H1 (cell line): ENCODE results near the gene F5. TPM values are rescaled to one million over a fixed set of nuclear protein-coding genes. Genes with fewer than 3 reads are reported as not detected.
A peak's percentile ranks its signal among the peaks of the same experiment; 100 is the strongest.

Source experiments
- CTCF ChIA-PET: fragments of 300-600 bp; sonication (Branson Sonifier 250); formaldehyde crosslinking; loops from one replicate; lab custom pipeline; 2021; ENCODE audit not compliant: partially characterized antibody; lab: Charles Lee
- POLR2A ChIA-PET: fragments of 300-600 bp; sonication (Branson Sonifier 250); formaldehyde crosslinking; loops from one replicate; lab custom pipeline; 2021; ENCODE audit warnings: inconsistent platforms; ENCODE audit not compliant: partially characterized antibody; lab: Charles Lee
- DNase-seq, 2 experiments: peaks; one replicate each; pipeline versions ENCODE4 v3.0.0 to v3.0.0-alpha.2; 2010 to 2022; ENCODE audit warnings: low spot score in 2 of 2, low read depth in 1 of 2, mixed read lengths in 1 of 2
- FAIRE-seq: peaks from 2 replicates; lab custom pipeline; 2011; peaks lifted over from hg19 to GRCh38; lab: Jason Lieb, UNC
- H2AFZ ChIP-seq: 2 replicates; pipeline ENCODE4 v1.8.1; 2012; ENCODE audit warnings: low read length, inconsistent platforms
- H2AK5ac ChIP-seq: 2 replicates; pipeline ENCODE4 v1.6.1; 2013; ENCODE audit warnings: low read depth, low read length
- H2BK120ac ChIP-seq: replicated peaks from 2 replicates; pipeline ENCODE3; 2013; ENCODE audit warnings: low read depth, low read length, inconsistent platforms
- H2BK12ac ChIP-seq: 2 replicates; pipeline ENCODE4 v1.6.1; 2013; ENCODE audit warnings: low read depth, low read length
- H2BK15ac ChIP-seq: 2 replicates; pipeline ENCODE4 v1.6.1; 2013; ENCODE audit warnings: low read length
- H2BK20ac ChIP-seq: 2 replicates; pipeline ENCODE4 v1.6.1; 2013; ENCODE audit warnings: low read length
- H2BK5ac ChIP-seq: 2 replicates; pipeline ENCODE4 v1.6.1; 2013; ENCODE audit warnings: low read depth, low read length
- H3K14ac ChIP-seq: 2 replicates; pipeline ENCODE4 v1.6.1; 2013; ENCODE audit warnings: inconsistent platforms; ENCODE audit not compliant: insufficient read length
- H3K18ac ChIP-seq: 2 replicates; pipeline ENCODE4 v1.6.1; 2013; ENCODE audit warnings: low read length; ENCODE audit errors: extremely low read depth
- H3K23ac ChIP-seq: 2 replicates; pipeline ENCODE4 v1.6.1; 2013; ENCODE audit warnings: inconsistent platforms; ENCODE audit not compliant: insufficient read length
- H3K23me2 ChIP-seq: 2 replicates; pipeline ENCODE4 v1.6.1; 2013; ENCODE audit warnings: low read depth, low read length
- H3K27ac ChIP-seq: 2 replicates; pipeline ENCODE4 v1.6.1; 2011; ENCODE audit warnings: low read depth, low read length, inconsistent platforms
- H3K27me3 ChIP-seq, 4 experiments: replicated peaks in 1 of 4; 1 replicate in 1 of 4; 2 replicates in 3 of 4; pipeline versions ENCODE4 v1.6.1 to v1.8.1; 2011 to 2013; ENCODE audit warnings: low read length in 3 of 4, mild to moderate bottlenecking in 3 of 4, inconsistent platforms in 2 of 4, mixed read lengths in 2 of 4, moderate library complexity in 1 of 4; ENCODE audit not compliant: control insufficient read depth in 3 of 4, insufficient read depth in 3 of 4; ENCODE audit errors: extremely low read depth in 1 of 4
- H3K36me3 ChIP-seq, 4 experiments: 2 replicates each; pipeline versions ENCODE4 v1.6.1 to v1.8.1; 2011 to 2013; ENCODE audit warnings: mild to moderate bottlenecking in 4 of 4, low read length in 3 of 4, moderate library complexity in 2 of 4, control low read depth in 1 of 4, inconsistent platforms in 1 of 4; ENCODE audit not compliant: insufficient read depth in 4 of 4, control insufficient read depth in 2 of 4
- H3K4ac ChIP-seq: replicated peaks from 2 replicates; pipeline ENCODE3; 2013; ENCODE audit warnings: low read length, low read depth, mixed read lengths, inconsistent platforms; ENCODE audit not compliant: insufficient read length
- H3K4me1 ChIP-seq, 4 experiments: replicated peaks in 1 of 4; 1 replicate in 1 of 4; 2 replicates in 3 of 4; pipeline versions ENCODE4 v1.6.1 to v1.8.1; 2011 to 2013; ENCODE audit warnings: low read length in 3 of 4, inconsistent platforms in 2 of 4, mixed read lengths in 1 of 4; ENCODE audit not compliant: insufficient read depth in 4 of 4, control insufficient read depth in 3 of 4
- H3K4me2 ChIP-seq, 2 experiments: 2 replicates each; pipeline versions ENCODE4 v1.6.1 to v1.8.1; 2011 to 2013; ENCODE audit warnings: low read depth in 2 of 2, low read length in 2 of 2, control low read depth in 1 of 2, inconsistent platforms in 1 of 2, mild to moderate bottlenecking in 1 of 2; ENCODE audit not compliant: insufficient read depth in 1 of 2
- H3K4me3 ChIP-seq, 4 experiments: fragments of 200-600, 300-600 bp in 1 of 4; sonication (generic), shearing (Covaris generic), sonication (Bioruptor Twin) in 1 of 4; 2 replicates each; pipeline versions ENCODE4 v1.5.1 to v1.8.1; 2011 to 2016; ENCODE audit warnings: low read length in 4 of 4, low read depth in 3 of 4, control low read depth in 2 of 4, inconsistent platforms in 2 of 4, mild to moderate bottlenecking in 2 of 4, mixed read lengths in 1 of 4, moderate library complexity in 1 of 4; ENCODE audit not compliant: insufficient read depth in 2 of 4; ENCODE audit errors: extremely low read depth in 1 of 4
- H3K56ac ChIP-seq: replicated peaks from 2 replicates; pipeline ENCODE3; 2013; ENCODE audit warnings: low read depth, mild to moderate bottlenecking, mixed read lengths, low read length, inconsistent platforms; ENCODE audit not compliant: insufficient read length
- H3K79me1 ChIP-seq: 2 replicates; pipeline ENCODE4 v1.6.1; 2013; ENCODE audit warnings: low read depth, low read length, control low read depth
- H3K79me2 ChIP-seq, 2 experiments: 2 replicates each; pipeline versions ENCODE4 v1.6.1 to v1.8.1; 2012 to 2013; ENCODE audit warnings: low read length in 2 of 2, mild to moderate bottlenecking in 2 of 2, inconsistent platforms in 1 of 2; ENCODE audit not compliant: insufficient read depth in 2 of 2, control insufficient read depth in 1 of 2
- H3K9ac ChIP-seq, 4 experiments: replicated peaks in 1 of 4; 1 replicate in 1 of 4; 2 replicates in 3 of 4; pipeline versions ENCODE4 v1.6.1 to v1.8.1; 2011 to 2013; ENCODE audit warnings: low read depth in 3 of 4, low read length in 3 of 4, control low read depth in 2 of 4, mild to moderate bottlenecking in 2 of 4, moderate library complexity in 2 of 4, inconsistent platforms in 1 of 4; ENCODE audit errors: extremely low read depth in 1 of 4
- H3K9me3 ChIP-seq, 2 experiments: 2 replicates each; pipeline versions ENCODE4 v1.6.1 to v1.8.1; 2012 to 2013; ENCODE audit warnings: mild to moderate bottlenecking in 2 of 2, moderate library complexity in 2 of 2, control low read depth in 1 of 2, inconsistent platforms in 1 of 2, low read depth in 1 of 2, low read length in 1 of 2, mixed read lengths in 1 of 2; ENCODE audit not compliant: insufficient read depth in 2 of 2
- H4K20me1 ChIP-seq, 2 experiments: replicated peaks in 1 of 2; 2 replicates each; pipeline versions ENCODE3 to v1.8.1; 2011 to 2013; ENCODE audit warnings: inconsistent platforms in 2 of 2, low read length in 2 of 2, mild to moderate bottlenecking in 1 of 2; ENCODE audit not compliant: insufficient read depth in 2 of 2, control insufficient read depth in 1 of 2
- H4K5ac ChIP-seq: 2 replicates; pipeline ENCODE4 v1.6.1; 2013; ENCODE audit warnings: low read length, low read depth, mixed read lengths, inconsistent platforms; ENCODE audit not compliant: insufficient read length
- H4K8ac ChIP-seq: 2 replicates; pipeline ENCODE4 v1.8.0; 2013; ENCODE audit warnings: mild to moderate bottlenecking, moderate library complexity, low read length, inconsistent platforms; ENCODE audit not compliant: insufficient read depth; ENCODE audit errors: extremely low read depth
- H4K91ac ChIP-seq: replicated peaks from 2 replicates; pipeline ENCODE3; 2013; ENCODE audit warnings: low read length, mixed read lengths, inconsistent platforms; ENCODE audit not compliant: insufficient read length
- CEBPB ChIP-seq: IDR thresholded peaks from 2 replicates; pipeline ENCODE4 v1.6.1; 2012; ENCODE audit warnings: low read depth, low read length
- JUN ChIP-seq: IDR thresholded peaks from 2 replicates; pipeline ENCODE4 v1.6.1; 2011; ENCODE audit warnings: low read depth, mild to moderate bottlenecking, improper control_type of control experiment, low read length
- NANOG ChIP-seq: IDR thresholded peaks from 2 replicates; pipeline ENCODE4 v1.6.1; 2011; ENCODE audit warnings: low read length, low read depth, mild to moderate bottlenecking, inconsistent platforms; ENCODE audit not compliant: insufficient read depth, poor library complexity, severe bottlenecking
- WGBS, 2 experiments: shearing (Covaris generic) in 1 of 2; methylation state at CpG; one replicate each; pipeline versions ENCODE4 v1.1.6 to v1.1.7; 2013 to 2015; ENCODE audit warnings: low lambda C conversion rate in 2 of 2, mixed read lengths in 2 of 2, inconsistent platforms in 1 of 2, low coverage in 1 of 2, missing lambda C conversion rate in 1 of 2; ENCODE audit not compliant: insufficient replicate concordance in 2 of 2, insufficient coverage in 1 of 2, insufficient read length in 1 of 2; ENCODE audit errors: extremely low coverage in 1 of 2, missing lambda C conversion rate in 1 of 2; 5-methylcytosine and 5-hydroxymethylcytosine counted together
- polyA plus RNA-seq, 7 experiments: library from polyadenylated mRNA; depleted of rRNA in 3 of 7; stranded (reverse) in 5 of 7; unstranded in 2 of 7; fragments of >200 nt in 5 of 7; fragments of 200-250 nt in 2 of 7; gene quantifications; 1 replicate in 5 of 7; 2 replicates in 1 of 7; 4 replicates in 1 of 7; pipeline versions ENCODE4 v1.2.1 to v1.2.3, GENCODE V29; 2011 to 2013; ENCODE audit warnings: missing spikeins in 2 of 7, mixed read lengths in 2 of 7
- total RNA-seq: library from RNA; stranded (reverse); fragmentation: NEBNext Ultra II Directional; extraction: Animal tissue kit (Norgen Biotek cat#: 25700); gene quantifications from 2 replicates; pipeline ENCODE4 v1.2.1, GENCODE V29; 2021
- TF ChIP-seq, protein P1 (sequence below): IDR thresholded peaks from 2 replicates; pipeline ENCODE4 v1.6.1; 2011; ENCODE audit warnings: low read depth, mild to moderate bottlenecking, low read length; ENCODE audit not compliant: insufficient read depth

The F5 gene
- total and polyA plus RNA-seq, 2 of the 8 experiments (the other 6 are each of a cell fraction or from before 2014, with no cell fraction given), result 0.04 to 0.06 TPM

DNA sequence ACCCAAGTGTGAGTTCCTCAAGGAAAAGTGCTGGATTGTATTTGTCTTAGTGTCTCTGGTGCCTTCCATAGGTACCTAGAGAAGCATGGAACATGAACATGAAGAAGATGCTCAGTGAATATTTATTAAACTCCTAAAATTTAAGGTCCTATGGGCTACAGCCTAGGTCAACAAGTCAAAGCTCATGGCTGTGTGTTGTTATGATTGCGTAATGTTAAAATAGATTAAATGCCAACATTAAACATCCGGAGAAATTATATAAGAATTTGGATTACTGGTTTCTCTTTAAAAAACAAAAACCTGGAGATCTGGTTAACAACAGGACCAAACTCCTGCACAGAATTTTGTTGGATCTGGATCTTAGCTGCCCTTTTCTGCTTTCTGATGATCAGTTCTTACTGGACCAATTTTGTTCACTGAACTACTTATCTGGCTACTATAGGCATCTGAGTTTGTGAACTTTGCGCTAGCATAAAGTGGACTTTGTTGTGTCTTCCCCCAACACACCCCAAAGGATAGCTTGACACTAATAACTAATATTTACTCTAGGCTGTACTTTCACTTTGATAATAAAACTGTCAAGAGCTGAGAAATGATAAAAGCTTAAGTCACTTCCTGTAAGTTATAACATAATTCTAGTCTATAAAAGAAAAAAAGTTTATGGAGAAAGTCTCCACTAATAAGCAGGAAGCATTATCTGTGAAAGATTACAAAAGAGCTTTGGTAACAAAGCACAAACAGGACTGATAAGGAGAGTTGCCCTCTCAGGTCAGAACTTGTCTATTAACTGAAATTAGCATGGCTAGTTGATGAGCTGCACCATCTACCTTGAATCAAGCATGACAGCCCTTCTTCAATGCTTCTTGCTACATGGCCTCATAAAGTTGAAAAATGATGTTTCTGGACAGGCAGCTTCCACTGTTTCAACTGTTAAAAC lies 20.7 kb downstream of the F5 start:
- H3K23me2 ChIP-seq, result no peaks in the 10 kb centered on the region
- H3K18ac ChIP-seq, result no peak overlapping the region
- DNase-seq (no peak), FAIRE-seq (no peak)
- H2BK5ac ChIP-seq, result no peak overlapping the region
- no peak overlapping the region for H4K91ac ChIP-seq
- H2BK12ac ChIP-seq, result no peak overlapping the region
- 98% methylated on average over 3 of the region's 3 CpGs; no CpG with 5 or more reads in 1 of the 2 experiments for WGBS, 2 experiments
- no peak overlapping the region for H4K5ac ChIP-seq
- no peak overlapping the region for H3K4me3 ChIP-seq
- H4K8ac ChIP-seq, result no peak overlapping the region
- no peak overlapping the region for H3K56ac ChIP-seq
- H3K4ac ChIP-seq, result no peak overlapping the region
- no peak overlapping the region for H2BK15ac ChIP-seq
- no peak overlapping the region for H3K27ac ChIP-seq
- no peaks in the 10 kb centered on the region for H3K79me2 ChIP-seq
- H3K23ac ChIP-seq, result no peak overlapping the region
- no peak overlapping the region for H3K9ac ChIP-seq
- TF ChIP-seq, protein P1, sequence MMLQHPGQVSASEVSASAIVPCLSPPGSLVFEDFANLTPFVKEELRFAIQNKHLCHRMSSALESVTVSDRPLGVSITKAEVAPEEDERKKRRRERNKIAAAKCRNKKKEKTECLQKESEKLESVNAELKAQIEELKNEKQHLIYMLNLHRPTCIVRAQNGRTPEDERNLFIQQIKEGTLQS, result no peak
- TF ChIP-seq JUN, result no peak
- TF ChIP-seq NANOG, result no peak
- peak; percentile 76; the same call in 1 of the 2 replicates for TF ChIP-seq CEBPB
- no peak overlapping the region for H2BK20ac ChIP-seq
- no peaks in the 10 kb centered on the region for H3K9me3 ChIP-seq
- H3K14ac ChIP-seq, result no peak overlapping the region
- ChIA-PET CTCF (interaction anchor here (0.7 to 1.1 kb wide), 2 partner anchors 19 to 236 kb away, joined by 3 to 5 read pairs; no protein-coding TSS in a partner anchor), POLR2A (no interaction called here)
- H3K36me3 ChIP-seq, result no peaks in the 10 kb centered on the region
- H2BK120ac ChIP-seq, result no peak overlapping the region
- no peaks in the 10 kb centered on the region for H3K27me3 ChIP-seq
- H3K4me1 ChIP-seq, result no peaks in the 10 kb centered on the region
- no peaks in the 10 kb centered on the region for H3K79me1 ChIP-seq
- H4K20me1 ChIP-seq, result no peaks in the 10 kb centered on the region
- no peak overlapping the region for H3K4me2 ChIP-seq
- no peak overlapping the region for H2AK5ac ChIP-seq
- no peak overlapping the region for H2AFZ ChIP-seq
